NOMO-1 treated with DMSO at 0.1 percent for 48 hours (cell line): ENCODE measurements around the gene DCAF6.
A peak's percentile ranks its signal among the peaks of the same experiment; 100 is the strongest.
"Not testable (repeated sequence)": the region's sequence is repeated elsewhere in the genome, so short reads cannot be mapped to it uniquely, and the experiment has no call there.

ENCODE experiments used
- DNase-seq: peaks from one replicate; lab custom pipeline; 2025; ENCODE audit not compliant: unreplicated experiment; lab: John Stamatoyannopoulos, UW

Gene DCAF6

GRCh38 chr1:167924102-167924501 lies 12.4 kb upstream of the DCAF6 start:
- no peak for DNase-seq

DNA sequence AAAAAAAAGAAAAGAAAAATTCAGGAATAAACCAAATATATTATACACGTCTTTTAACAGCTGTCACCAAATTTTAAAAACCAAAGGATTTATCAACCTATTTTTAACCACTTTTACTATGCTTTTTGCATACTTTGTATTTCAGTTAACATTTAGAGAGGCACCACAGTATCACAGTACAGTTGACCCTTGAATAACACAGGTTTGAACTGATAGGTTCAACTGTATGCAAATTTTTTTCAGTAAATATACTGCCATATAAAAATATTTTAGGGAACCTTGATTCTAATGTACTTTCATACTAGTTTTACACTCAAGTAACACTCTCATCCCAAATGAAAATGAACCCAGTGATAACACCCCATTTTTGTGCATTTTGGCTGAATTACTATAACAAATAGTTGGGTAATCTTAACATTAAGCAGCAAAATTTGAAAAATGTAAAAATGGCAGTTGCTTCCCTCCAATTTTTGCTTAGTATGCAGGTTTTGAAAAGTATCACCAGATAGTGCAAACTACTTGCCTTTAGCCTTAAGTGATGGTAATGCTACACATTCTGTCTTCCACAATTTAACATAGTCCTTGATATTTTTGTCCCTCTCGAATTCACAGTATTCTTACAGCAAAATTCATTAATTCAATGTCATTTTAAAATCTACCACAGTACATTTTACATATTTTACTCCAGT lies 11.8 kb upstream of the DCAF6 start:
- no peak for DNase-seq

GRCh38 chr1:167926486-167926997 lies 9.9 kb upstream of the DCAF6 start:
- no peak for DNase-seq

- DNase-seq = no peak
Measured at GRCh38 chr1:167927046-167927754, 9.3 kb upstream of the DCAF6 start.

DNA sequence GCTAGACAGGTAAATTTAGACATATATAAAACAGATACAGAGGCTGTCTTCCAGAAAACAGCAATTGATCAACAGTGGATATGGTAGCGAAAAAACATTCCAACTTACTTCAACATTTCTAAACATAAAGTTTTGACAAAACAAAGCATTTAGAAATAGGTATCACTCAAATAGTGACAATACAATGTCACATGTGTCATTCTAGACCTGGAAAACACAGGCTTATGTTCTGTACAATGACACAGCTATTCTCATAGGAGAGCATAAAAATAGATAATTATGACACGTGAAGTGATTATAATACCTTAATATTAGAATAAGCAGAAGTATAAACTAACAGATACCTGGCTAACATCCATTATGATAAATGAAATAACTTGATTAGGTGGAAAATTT lies 8.0 kb upstream of the DCAF6 start:
- no peak for DNase-seq

DNA sequence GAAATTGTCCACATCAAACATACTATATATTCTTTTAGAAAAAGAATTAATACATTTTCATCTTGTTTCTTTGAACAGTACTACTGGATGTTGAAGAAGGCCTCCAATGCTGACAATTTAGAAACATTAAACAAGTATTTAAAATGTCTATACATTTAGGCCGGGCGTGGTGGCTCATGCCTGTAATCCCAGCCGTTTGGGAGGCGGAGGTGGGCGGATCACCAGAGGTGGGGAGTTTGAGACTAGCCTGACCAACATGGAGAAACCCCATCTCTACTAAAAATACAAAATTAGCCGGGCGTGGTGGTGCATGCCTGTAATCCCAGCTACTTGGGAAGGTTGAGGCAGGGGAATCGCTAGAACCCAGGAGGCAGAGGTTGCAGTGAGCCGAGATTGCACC lies 7.6 kb upstream of the DCAF6 start:
- DNase-seq = not testable (repeated sequence)

- no peak for DNase-seq
Measured at GRCh38 chr1:167929725-167930124, 6.8 kb upstream of the DCAF6 start.

DNA sequence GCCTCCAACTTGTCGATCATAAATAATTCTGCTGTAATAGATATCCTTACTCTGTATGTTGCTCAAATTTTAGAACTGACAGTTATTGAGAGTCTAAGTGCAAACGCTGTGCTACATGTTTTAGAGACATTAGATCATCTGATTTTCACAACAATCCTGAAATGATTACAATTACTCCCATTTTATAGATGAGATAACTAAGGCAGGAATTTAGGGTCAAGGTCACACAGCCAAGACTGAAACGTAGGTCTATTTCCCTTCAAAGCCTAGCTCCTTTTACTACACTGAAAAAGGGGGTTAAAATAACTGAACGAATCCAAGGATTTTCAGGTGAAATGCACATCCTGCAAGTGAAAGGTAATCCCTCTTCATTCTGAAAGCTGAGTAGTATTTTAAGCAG lies 2.7 kb upstream of the DCAF6 start:
- no peak for DNase-seq

- peak; percentile 32 for DNase-seq
Measured at GRCh38 chr1:167934426-167935215, 1.9 kb upstream of the DCAF6 start.

DNA sequence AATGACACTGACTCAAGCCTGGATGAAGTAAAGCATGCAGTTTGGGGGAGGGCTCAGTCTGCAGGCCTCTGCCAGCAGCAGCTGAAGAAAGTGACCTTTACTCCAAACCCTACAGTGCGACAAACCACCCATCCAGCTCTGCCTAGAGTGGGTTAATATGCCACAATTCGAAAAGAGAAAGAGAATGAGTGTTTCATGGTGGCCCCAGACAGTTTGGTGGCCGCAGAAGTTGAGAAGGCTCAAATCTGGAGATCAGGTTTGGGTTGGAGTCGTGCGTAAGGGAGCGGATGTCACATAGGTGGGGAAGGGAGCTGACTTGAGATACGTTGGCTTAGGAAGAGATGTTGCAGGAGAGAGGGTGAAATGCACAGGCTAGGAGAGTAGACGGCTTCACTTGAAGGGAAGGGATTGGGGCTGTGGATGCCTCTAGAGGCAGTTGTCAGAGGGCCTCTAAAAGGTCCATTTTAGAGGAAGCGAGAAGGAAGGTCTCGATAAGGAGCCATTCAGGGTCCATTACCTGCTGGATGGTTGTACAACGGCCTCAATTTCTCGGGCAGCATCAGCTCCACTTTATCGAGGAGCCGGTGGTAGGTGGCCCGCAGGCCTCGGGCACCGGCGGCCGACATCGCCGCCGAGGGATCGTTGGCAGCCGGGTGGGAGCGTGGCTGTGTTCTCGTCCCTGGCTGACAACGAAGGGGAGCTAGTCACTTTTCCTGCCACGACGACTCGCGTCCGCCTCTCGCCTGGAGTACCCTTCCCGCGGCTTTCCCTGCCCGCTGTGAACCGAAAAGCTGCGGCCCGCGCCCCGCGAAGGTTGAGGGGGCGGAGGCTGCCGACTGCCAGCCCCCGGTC lies 1.0 kb upstream of the DCAF6 start:
- peak; percentile 43 for DNase-seq

- DNase-seq = peak; percentile 38
Measured at GRCh38 chr1:167936930-167937708, 636 bp downstream of the DCAF6 start, which contains the start of gene MPC2. TSS of gene MPC2 (minus strand) at chr1:167937072. CDS start at chr1:167935841, 1,231 bp downstream.

GRCh38 chr1:167937709-167938010 lies 1.2 kb downstream of the DCAF6 start:
- DNase-seq = no peak

DNA sequence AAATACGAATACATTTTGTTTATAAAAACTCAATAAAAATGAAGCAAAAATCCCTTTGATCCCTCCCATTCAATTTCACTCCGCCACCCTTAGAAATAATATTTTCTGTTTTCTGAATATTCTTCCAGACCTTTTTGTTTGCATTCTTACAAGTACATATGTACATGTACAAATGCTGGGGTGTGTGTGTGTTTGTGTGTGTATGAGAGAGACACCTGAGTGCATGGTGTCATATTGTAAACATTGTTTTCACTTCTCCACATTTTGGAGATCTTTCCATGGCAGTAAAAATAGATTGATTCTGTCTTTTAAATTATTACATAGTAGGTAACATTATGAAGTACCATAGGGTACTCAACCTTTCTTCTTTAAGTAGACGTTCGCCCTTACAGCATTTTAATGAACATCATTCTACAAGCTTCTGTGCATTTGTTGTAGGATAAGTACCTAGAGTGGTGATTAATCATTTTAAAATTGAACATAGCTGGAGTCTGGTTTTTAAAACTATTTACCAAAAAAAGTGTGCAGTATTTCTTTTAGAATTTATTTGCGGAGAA lies 1.7 kb downstream of the DCAF6 start:
- DNase-seq = no peak

DNA sequence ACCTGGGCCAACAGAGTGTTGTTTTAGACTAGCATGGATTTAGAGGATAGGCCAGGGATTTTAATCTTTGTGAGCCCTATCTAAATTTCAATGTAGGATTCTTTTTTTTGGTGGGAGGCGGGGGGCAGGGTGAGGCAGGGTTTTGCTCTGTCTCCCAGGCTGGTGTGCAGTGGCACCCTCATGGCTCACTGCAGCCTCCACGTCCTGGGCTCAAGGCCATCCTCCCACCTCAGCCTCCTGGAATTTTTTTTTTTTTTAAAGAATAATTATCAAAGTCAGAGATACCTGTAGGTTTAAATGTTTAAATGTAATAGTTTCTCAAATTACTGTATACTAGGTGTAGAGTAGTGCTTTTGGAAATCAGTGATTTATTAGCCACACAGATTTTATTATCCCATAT lies 3.8 kb downstream of the DCAF6 start:
- no peak for DNase-seq

DNA sequence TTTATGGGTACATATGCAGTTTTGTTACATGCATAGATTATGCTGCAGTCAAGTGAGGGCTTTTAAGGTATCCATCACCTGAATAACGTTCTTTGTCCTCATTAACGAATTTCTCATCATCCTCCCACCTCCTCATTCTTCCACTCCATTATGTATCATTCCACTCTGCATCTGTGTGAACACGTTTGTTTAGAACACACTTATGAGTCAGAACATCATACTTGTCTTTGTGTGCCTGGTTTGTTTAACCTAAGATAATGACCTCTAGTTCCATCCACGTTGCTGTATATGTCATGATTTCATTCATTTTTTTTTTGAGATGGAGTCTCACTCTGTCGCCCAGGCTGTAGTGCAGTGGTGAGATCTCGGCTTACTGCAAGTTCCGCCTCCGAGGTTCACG lies 7.1 kb downstream of the DCAF6 start:
- no peak for DNase-seq

- no peak for DNase-seq
Measured at GRCh38 chr1:167947733-167948132, 11.2 kb downstream of the DCAF6 start.

DNA sequence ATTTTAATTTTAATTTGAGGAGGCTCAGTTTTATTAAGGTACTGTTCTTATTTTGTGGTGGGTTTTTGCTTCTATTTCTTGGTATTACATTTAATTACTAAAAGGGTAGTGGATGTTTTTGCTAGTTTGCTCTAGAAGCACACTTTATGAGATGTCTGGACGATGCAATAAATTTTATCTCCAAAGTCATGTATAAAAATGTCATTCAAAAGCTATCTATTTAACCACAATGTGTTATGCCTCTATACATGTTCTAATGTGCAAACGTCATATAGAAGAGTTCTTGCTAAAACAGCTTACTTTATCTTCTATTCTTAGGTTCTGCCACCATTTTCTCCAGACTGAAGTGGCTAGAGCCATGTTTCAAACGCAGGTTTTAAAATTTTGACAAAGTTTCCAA lies 13.3 kb downstream of the DCAF6 start:
- DNase-seq = no peak

- DNase-seq = peak; percentile 24
Measured at GRCh38 chr1:167950569-167950968, 14.1 kb downstream of the DCAF6 start.

DNA sequence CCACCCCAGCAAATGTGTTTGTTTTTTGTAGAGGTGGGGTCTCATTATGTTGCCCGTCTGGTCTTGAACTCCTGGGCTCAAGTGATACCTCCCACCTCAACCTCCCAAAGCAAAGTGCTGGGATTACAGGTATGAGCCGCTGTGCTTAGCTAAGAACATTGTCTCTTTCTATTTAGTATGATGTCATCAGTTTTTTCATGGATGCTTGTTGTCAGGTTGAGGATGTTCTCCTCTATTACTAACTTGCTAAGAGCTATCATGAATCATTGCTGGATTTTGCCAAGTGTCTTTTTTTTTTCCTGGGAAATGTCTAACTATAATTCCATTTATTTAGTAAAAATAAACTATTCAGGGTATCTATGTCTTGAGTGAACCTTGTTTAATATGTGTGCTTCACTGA lies 19.4 kb downstream of the DCAF6 start:
- no peak for DNase-seq

GRCh38 chr1:167957710-167958109 lies 21.2 kb downstream of the DCAF6 start:
- no peak for DNase-seq
